Endometrium (tissue), 2 donors: ENCODE measurements around the gene GRHL1.

ENCODE experiments used
- FAIRE-seq: peaks from 2 replicates; lab custom pipeline; 2012; peaks lifted over from hg19 to GRCh38; lab: Jason Lieb, UNC
- donor health status: control.
- donor health status: control.

Gene GRHL1

DNA sequence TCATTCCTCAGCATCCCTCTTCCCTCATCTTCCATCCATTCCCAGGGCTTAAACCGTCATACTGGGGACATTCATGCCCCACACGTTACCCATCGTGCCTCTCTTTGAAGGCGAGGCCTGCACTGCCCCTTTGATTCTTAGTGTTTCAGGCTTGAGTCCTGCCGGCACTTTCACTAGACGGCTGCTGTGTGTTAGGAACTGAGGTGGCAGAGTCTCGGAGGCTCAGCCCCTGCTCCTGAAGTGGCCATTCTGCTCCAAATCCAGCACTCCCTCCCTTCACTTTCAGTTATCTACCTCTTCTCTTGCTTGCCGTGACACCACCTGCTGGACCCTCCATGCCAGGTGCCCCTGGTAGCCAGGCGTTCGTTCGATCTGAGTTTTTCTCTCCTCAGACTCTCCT, 43.0 kb downstream of the GRHL1 start:
- FAIRE-seq: no peak

- FAIRE-seq: no peak
Measured at GRCh38 chr2:9995059-9995458, 43.6 kb downstream of the GRHL1 start.

DNA sequence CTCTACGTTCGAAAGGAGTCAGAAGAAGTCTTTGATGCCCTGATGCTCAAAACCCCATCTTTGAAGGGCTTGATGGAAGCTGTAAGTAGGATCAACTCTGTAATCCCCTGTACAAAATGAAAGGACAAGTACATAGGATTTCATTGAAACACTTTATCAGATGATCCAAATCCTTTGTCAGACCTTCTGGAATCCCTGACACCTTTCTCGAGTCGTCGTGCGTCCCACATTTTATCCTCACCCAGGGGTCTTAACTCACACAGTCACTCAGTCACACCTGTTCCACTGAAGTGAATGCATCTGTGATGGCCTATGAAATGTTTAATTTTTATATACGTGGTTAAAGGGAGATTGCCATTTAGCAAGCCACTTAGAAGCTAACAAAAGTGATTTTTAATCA, 44.8 kb downstream of the GRHL1 start:
- no peak for FAIRE-seq

- FAIRE-seq: no peak
Measured at GRCh38 chr2:9997936-9998335, 46.4 kb downstream of the GRHL1 start.

- FAIRE-seq: no peak
Measured at GRCh38 chr2:9998916-9999654, 47.6 kb downstream of the GRHL1 start.

DNA sequence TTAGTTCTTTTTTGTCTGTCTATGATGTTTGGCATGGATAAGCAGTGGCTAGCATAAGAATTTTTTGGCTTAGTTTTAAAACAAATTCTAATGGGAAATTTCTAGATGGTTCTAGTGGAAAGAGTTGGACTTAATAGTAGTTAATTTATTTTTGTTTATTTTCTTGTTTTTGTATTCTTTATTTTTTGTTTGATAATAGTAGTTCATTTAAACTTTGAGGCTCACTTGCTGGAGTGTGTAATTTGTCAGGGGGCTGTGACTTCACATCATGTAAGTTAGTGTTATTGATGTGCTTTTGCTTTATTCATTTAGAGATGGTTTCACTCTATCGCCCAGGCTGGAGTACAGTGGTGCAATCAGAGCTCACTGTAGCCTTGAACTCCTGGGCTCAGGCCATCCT, 48.2 kb downstream of the GRHL1 start:
- FAIRE-seq: no peak

GRCh38 chr2:10000541-10000940, 49.0 kb downstream of the GRHL1 start:
- FAIRE-seq: no peak

GRCh38 chr2:10001586-10001985, 50.1 kb downstream of the GRHL1 start:
- no peak for FAIRE-seq

DNA sequence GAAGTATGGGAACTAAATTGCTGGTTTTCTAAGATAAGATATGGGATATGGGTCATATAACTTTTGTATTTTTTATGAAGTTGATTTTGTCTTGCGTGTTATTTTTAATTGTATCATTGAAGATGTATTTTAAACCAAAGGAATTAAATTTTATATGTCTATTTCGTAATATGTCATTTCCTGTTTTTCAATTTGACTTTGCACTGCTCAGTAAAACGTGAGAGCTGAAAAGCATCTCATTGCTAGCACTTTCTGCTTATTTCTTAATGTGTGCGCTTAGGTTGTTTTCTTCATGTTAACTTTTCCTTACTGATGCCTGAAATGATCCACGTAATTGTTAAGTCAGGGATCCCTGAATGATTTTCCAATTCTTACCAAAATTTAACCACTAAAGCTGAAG, 50.6 kb downstream of the GRHL1 start:
- FAIRE-seq: no peak

- no peak for FAIRE-seq
Measured at GRCh38 chr2:10002681-10003080, 51.2 kb downstream of the GRHL1 start.

DNA sequence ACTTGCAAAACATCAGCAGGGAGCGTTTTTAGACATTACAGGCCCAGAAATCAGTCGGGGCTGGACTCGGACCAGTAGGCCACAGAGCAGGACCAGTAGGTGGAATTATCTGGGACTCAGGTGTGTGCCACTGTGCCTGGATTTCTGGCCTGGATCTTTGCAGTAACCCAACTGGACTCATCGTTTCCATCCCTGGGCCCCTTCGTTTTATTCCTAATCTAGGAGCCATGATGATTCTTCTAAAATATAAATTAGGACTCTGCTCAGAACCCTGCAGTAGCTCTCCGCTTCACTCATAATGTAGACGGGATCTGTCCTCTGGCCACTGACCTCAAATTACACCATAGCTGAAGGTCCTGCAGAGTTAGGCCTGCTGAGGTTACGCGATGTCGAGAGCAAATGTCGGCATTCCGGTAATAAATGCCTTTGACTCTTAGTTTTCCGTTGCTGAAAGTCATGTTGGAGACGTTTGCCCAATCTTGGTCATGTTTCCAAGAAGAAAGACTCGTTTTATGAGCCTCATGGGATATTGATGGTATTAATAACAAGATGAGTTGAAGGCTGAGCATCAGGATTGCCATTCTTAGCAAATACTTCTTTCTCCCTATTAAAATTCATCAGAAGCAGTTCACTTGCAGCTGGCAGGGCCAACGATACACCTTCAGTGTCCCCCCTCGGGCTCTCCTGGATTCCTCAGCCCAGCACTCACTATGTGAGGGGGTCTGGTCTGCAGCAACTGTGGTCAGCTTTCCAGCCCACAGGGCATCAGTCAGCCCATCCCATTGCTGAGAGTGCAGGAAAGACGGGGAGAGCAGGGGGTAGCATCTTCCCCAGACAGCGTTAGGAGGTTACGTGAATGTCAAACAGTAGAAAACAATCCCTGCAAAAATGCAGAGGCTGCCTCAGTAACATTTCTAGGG, 52.0 kb downstream of the GRHL1 start:
- FAIRE-seq: no peak

DNA sequence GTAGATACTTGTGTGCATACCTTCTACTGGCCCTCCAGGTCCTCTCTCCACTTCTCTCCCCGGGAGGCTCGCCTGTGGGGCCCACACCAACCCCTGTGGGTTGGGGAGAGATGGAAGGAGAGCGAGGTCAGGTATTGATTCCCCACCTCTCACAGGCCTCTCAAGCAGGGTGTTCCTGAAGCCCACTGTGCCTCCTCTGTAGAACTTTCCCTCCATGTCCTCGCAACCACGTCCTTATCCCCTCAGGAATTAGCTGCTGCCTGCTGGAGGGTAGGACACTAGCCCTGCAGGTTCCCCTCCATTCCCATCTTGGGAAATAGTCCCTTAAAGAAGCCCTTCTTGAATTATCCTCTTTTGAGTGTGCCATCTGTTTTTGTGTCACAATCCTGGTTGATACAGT, 52.9 kb downstream of the GRHL1 start:
- FAIRE-seq: no peak

- FAIRE-seq: no peak
Measured at GRCh38 chr2:10004836-10005235, 53.3 kb downstream of the GRHL1 start.

GRCh38 chr2:10005461-10006235, 54.2 kb downstream of the GRHL1 start:
- no peak for FAIRE-seq

DNA sequence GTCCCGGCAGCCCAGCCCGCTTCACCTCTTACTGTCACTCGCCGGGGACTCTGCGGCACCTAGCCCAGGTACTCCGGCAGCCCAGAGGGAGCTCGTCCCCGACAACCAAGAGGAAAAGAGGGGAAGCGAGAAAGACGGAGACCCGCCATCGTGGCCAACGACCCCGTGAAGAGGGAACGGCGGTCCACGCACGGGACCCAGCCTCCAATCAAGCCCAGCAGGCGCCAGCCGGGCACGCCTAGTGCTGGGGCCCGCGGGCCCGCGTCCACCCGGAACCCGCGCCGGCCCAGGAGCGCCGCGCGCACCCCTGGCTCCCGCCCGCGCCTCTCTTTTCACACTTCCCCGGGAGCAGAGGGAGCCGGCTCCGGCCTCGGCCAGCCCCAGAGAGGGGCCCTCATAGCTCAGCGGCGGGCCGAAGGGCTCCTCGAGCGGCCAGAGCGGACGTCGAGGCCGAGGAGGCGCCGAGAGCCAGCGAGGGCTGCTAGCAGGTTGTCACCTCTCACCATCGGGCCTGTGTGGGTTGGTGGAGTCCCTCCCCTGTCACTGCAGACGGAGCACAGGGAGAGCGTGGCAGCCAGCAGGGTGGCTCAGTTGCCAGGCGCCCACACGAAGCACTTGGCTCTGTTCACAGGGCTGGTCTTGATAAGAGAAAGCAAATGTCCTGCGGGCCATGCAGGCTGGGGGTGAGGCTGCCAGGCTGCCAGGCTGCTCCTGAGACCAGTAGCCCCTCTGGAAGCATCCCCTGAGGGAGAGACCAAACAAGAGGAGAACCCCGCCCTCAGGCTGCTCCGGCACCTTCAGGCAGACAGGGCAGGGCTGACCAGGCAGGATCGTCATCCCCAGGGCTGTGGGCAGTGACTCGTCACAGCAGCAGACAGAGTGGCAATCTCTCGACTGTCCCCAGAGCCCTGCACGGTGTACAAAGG, 55.0 kb downstream of the GRHL1 start:
- FAIRE-seq: no peak

DNA sequence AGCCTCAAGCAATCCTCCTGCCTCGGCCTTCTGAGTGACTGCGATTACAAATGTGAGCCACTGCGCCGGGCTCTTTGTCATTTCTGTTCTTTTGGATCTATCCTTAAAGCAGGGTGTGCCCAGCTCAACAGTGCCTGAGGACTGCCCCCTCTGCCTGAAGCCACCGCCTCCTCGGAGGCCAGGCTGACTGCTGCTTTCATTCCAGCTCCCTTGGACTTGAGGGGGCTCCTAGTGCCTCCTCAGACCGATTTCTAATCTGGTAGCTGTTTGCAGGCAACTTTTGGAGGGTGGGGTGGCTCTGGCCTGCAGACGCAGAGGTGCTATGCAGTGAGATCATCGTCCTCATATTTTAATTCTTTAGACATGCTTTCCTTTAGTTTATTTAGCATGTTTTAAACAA, 55.9 kb downstream of the GRHL1 start:
- FAIRE-seq: no peak

GRCh38 chr2:10007921-10008808, 56.7 kb downstream of the GRHL1 start:
- no peak for FAIRE-seq

DNA sequence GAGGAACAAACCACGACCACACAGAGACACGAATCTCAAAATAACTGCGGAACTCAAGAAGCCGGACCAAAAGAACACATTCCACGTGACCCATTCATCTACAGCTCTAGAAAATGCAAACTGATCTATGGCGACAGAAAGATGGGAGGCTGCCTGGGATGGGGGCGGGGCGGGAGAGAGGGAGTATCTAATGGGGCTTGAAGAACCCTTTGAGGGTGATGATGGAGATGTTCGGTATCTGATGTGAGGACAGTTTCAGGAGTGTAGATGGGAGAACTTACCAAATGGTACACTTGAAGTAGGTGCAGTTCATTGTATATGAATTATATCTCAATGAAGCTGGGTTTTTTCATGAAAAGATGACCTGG, 57.3 kb downstream of the GRHL1 start:
- FAIRE-seq: no peak

GRCh38 chr2:10009271-10009810, 57.8 kb downstream of the GRHL1 start:
- FAIRE-seq: no peak
